HG03558 (cell line): ENCODE measurements around the gene VAMP2.
A peak's percentile ranks its signal among the peaks of the same experiment; 100 is the strongest.

ENCODE experiments used
- ATAC-seq: cut with Tn5 transposase; IDR thresholded peaks from one replicate; pipeline ENCODE4 v1.9.1; 2021; ENCODE audit warnings: moderate number of reproducible peaks; ENCODE audit not compliant: unreplicated experiment; ENCODE audit errors: extremely low read depth

The VAMP2 gene

GRCh38 chr17:8156246-8156992, 6.3 kb downstream of the VAMP2 start:
- ATAC-seq: peak; percentile 49

- ATAC-seq: no peak
These were observed 6.8 kb downstream of the VAMP2 start for GRCh38 chr17:8155996-8156245.

DNA sequence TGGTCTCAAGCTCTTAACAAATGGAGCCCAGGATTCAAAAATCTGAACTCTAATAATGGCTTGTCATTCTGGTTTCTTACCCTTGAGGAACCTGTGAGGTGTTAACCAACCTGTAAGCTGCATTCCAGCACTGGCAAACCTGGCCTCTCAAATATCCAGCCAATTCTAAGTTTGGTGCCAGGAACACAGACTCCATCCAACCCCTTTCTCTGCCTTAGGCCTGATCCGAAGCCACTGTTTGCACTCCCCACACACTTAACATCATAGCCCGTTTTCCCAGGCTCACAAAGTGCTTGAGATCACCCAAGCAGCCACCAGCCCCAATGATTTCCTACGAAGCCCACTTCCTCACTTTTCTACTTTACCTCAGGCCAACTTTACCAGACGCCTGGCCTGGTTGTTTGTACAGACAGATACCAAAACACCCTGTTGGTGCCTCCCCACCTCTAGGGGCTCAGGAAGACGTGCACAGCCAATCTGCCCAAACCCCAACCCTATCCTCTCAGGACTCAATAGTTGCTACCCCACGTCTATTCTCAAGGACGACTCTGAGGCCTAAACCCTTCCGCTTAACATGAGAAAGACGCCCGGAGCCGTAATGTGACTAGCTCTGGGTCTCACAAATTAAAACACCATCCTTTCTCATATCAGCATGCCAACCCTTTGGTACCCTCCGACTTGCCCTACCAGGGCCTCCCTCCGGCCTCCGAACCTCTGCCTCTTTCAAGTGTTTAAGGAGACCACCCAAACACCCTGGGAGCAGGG, 7.3 kb downstream of the VAMP2 start:
- ATAC-seq: no peak

DNA sequence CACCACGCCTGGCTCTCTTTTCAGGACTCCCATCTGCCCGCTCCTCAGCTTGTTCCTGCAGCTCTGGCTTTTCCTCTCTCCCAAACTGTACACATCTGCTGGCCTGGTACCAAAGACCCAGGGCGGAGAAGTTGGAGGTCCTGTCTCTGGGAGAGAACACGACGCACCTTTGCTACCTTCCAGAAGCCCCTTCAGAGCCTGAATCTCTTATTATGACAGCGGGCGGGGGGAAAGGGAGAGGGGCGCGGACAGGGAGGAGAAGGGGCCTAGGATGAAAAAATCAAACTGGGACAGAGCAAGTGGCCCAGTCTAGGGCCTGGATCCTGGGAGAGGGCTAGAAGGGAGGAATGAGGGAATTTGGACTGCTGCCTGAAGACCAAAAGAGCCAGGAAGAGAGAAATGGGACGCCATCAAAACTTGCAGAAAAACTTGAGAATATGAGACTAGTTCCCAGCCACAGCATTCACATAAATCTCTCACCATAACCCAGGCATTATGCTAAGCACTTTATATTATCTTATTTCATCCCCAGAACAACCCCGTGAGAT, 8.1 kb downstream of the VAMP2 start:
- ATAC-seq: no peak

DNA sequence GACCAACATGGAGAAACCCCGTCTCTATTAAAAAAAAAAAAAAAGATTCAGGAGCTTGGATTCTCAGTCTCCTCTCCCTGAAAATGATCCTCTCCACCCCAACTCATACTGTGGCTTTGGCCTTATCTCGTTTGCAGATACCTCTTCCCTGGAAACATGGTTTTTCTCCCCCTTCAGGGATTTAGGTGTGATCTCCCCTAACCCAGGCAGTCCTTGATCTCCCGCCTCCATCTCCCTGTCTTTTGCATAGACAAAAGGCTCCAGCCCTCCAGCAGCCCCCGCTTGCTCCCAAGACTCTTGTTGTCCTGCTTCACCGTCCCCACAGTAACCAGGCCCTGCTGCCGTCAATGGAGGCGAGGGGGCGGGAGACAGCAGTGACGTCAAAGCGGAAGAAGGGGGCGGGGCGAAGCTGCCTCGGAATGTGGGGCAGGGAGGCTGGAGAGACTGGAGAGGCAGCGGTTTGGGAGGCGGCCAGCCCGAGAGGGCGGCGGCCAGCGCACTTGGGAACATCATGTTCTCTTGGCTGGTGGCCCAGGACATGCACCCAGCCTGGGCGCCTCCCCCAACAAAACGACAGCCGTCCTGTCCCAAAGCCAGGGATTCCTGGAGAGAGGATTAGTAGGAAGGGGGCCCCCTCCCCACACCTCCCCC, 8.7 kb downstream of the VAMP2 start:
- ATAC-seq: no peak

- no peak for ATAC-seq
These were observed 9.2 kb downstream of the VAMP2 start for GRCh38 chr17:8153525-8153956.

GRCh38 chr17:8153031-8153451, 9.7 kb downstream of the VAMP2 start:
- no peak for ATAC-seq

GRCh38 chr17:8152112-8152775, 10.5 kb downstream of the VAMP2 start, which contains the start of gene PER1:
Gene PER1 (minus strand): TSS chr17:8152404. CDS start chr17:8150706, 1,698 bp downstream.
- no peak for ATAC-seq

DNA sequence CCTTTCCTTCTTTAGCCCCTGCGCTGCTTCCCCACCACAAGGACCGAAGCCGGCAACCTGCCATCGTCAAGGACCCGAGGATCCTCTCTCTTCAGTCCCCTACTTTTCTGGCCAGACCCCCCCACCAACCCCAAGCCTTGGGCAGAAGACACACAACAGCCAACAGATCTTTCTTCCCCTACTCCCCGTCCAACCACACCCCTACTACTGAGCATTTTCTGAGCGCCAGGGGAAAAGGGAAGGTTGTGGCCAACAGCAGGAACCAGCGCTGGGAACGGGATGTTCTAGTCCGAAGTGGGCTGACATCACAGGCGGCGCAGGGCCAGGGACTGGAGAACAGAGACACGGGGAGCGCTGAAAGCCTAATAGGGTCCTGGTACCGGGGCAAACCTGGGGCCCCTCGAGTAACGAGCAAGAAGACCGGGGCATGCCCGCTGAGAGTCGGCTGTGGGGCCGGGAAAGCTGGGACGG, 11.1 kb downstream of the VAMP2 start:
- no peak for ATAC-seq

- no peak for ATAC-seq
These were observed 11.6 kb downstream of the VAMP2 start for GRCh38 chr17:8151120-8151640.

- no peak for ATAC-seq
These were observed 12.3 kb downstream of the VAMP2 start for GRCh38 chr17:8150194-8151119.

DNA sequence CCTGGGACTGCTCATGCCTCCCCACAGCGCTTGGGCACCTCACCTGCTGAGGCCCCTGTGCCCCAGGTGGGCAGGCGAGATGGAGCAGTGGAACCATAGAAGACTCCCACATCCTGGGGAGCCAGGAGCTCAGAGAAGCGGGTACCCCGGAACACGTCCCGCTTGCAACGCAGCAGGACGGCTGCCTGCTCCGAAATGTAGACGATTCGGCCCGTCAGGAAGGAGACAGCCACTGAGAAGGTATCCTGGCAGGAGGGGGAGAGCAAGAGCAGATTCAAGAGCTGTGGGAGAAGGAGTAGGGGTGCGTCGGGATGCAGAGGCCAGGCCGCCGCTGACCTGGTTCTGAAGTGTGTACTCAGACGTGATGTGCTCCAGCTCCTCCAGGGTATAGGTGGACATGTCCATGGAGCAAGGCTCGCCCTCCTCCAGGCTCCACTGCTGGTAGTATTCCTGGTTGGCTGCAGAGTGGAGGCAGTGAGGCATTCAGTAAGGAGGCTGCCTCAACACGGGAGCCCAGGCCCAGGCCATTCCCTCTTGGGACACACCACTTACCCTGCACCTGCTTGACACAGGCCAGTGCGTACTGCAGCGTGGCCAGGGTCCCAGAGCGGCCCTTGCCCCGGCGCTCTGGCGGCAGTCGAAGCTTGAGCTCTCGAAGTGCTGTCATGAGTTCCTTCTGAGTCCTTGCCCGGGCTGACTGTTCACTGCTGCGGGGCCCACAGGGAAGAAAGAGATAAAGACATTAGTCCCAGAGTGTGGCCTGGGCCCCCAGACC, 13.1 kb downstream of the VAMP2 start:
- ATAC-seq: no peak

DNA sequence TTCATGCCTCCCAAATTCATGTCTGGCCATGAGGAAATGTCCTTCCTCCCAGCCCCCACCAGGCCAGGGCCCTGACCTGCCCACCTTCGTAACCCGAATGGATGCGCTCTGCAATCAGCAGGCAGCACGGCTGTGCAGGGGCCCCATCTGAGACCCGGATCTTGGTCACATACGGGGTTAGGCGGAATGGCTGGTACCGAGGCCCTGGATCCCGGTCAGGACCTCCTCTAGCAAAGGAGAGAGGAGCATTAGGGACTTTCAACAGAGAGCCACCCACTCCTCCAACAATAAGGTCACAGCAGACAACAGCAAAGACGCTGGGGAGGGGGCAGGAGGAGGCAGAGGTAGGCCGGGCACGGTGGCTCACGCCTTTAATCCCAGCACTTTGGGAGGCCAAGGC, 14.2 kb downstream of the VAMP2 start:
- ATAC-seq: no peak

GRCh38 chr17:8147805-8148404, 14.8 kb downstream of the VAMP2 start:
- no peak for ATAC-seq

- no peak for ATAC-seq
These were observed 15.5 kb downstream of the VAMP2 start for GRCh38 chr17:8147141-8147804.

- no peak for ATAC-seq
These were observed 16.2 kb downstream of the VAMP2 start for GRCh38 chr17:8146381-8147140.

DNA sequence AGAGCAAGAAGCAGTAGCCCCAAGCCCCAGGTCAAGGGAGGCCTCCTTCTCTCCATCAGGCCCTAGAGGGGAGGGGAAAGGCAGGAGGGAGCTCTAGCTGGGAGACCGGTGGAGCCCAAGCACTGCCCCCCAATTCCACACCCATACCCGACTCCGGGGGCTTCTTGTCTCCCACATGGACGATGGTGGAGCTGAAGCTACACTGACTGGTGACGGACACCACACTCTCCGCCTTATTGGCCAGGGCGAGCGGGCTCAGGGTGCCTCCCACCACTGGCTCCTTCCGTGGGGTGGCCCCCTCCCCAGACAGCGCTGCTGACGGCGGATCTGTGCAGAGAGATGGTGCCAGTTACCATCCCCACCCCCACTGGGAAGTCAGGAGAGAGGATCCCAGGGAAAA, 16.9 kb downstream of the VAMP2 start:
- ATAC-seq: no peak
